Breast epithelium (tissue), 4 donors: ENCODE data around the gene HACE1. TPM values are rescaled to one million over a fixed set of nuclear protein-coding genes. Genes with fewer than 3 reads are reported as not detected.

Experiments used
- DNase-seq, 2 donors: peaks; one replicate each; pipeline ENCODE4 v3.0.0-alpha.2; 2019; ENCODE audit warnings: low spot score in 2 of 2
- H3K27ac ChIP-seq, 2 donors: fragments of 200-600 bp; sonication (generic) in 1 of 2; one replicate each; pipeline ENCODE4 v1.5.1; 2016 to 2019; ENCODE audit warnings: mild to moderate bottlenecking in 1 of 2
- H3K27me3 ChIP-seq, 2 donors: fragments of 200-600 bp; sonication (generic) in 1 of 2; one replicate each; pipeline versions ENCODE4 v1.5.1 to v1.6.0; 2017 to 2019; ENCODE audit warnings: control low read depth in 1 of 2, mild to moderate bottlenecking in 1 of 2
- H3K36me3 ChIP-seq: fragments of 200-600 bp; one replicate; pipeline ENCODE4 v1.5.1; 2019
- H3K4me1 ChIP-seq, 2 donors: fragments of 200-600 bp; sonication (generic); one replicate each; pipeline ENCODE4 v1.5.1; 2016 to 2019; ENCODE audit warnings: control low read depth in 1 of 2
- H3K4me3 ChIP-seq, 3 donors: fragments of 200-600 bp; sonication (generic); 1 replicate in 2 of 3; 2 replicates in 1 of 3; pipeline ENCODE4 v1.5.1; 2016 to 2019; ENCODE audit warnings: mild to moderate bottlenecking in 3 of 3, moderate library complexity in 2 of 3
- H3K9me3 ChIP-seq, 2 donors: fragments of 200-600 bp; sonication (generic) in 1 of 2; one replicate each; pipeline ENCODE4 v1.5.1; 2016 to 2019; ENCODE audit warnings: control low read depth in 1 of 2
- POLR2A ChIP-seq: fragments of 450-650 bp; IDR thresholded peaks from one replicate; pipeline ENCODE4 v1.6.1; 2016; ENCODE audit warnings: antibody characterized with exemption, mild to moderate bottlenecking, moderate library complexity
- POLR2AphosphoS5 ChIP-seq, 3 donors: sonication (generic); formaldehyde crosslinking; IDR thresholded peaks; one replicate each; pipeline ENCODE4 v1.6.1; 2017; ENCODE audit warnings: antibody characterized with exemption in 3 of 3
- intact Hi-C: fragments of 100-400 bp; cut with DNase I; formaldehyde crosslinking; loops from one replicate; pipeline ENCODE4 v1.15.1; 2023; ENCODE audit warnings: low total_unique reads
- total RNA-seq, 3 donors: library from RNA; depleted of rRNA; stranded (reverse); fragments of >200 nt; gene quantifications; one replicate each; pipeline ENCODE4 v1.1.0, GENCODE V29; 2016
- TF ChIP-seq, protein P1 (sequence below), 3 donors: fragments of 450-650 bp; IDR thresholded peaks; one replicate each; pipeline ENCODE4 v1.5.1; 2016 to 2017; ENCODE audit warnings: antibody characterized with exemption in 3 of 3, mild to moderate bottlenecking in 3 of 3, moderate library complexity in 3 of 3

Gene HACE1
- total RNA-seq, 3 donors from 2014 or later, result 20.2 to 33.4 (median 27.2) TPM

DNA sequence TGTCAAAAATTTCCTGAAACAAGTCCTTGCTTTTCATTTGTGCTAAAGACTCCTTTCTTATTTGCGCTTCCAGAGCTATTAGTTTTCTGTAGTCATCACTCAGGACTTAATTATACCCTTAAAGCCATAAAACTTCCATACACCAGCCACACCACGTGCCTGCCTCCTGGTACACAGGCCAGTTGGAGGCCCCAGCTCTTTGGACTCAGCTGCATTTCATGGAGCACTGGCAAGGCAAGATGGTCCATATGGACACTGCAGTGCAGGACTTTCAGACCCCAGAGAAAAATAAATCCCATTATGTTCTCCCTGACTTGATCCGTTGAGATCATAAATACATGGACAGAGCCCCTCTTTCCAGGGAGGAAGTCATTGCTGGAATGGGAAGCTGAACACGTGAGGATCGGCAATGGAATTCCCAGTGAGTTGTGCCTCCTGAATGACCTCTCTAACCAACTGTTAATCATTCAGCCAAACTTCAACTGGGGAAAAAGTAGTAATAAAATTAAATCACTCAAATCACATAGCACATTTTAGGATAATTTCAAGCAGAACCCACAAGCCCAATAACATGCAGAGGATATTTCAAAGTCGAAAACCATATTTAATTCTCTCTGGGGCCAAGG is 173.1 kb downstream of the HACE1 start:
- TF ChIP-seq, protein P1, sequence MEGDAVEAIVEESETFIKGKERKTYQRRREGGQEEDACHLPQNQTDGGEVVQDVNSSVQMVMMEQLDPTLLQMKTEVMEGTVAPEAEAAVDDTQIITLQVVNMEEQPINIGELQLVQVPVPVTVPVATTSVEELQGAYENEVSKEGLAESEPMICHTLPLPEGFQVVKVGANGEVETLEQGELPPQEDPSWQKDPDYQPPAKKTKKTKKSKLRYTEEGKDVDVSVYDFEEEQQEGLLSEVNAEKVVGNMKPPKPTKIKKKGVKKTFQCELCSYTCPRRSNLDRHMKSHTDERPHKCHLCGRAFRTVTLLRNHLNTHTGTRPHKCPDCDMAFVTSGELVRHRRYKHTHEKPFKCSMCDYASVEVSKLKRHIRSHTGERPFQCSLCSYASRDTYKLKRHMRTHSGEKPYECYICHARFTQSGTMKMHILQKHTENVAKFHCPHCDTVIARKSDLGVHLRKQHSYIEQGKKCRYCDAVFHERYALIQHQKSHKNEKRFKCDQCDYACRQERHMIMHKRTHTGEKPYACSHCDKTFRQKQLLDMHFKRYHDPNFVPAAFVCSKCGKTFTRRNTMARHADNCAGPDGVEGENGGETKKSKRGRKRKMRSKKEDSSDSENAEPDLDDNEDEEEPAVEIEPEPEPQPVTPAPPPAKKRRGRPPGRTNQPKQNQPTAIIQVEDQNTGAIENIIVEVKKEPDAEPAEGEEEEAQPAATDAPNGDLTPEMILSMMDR (IDR thresholded peaks at IDR 0.05), result no peak
- TF ChIP-seq POLR2A (no peak), POLR2AphosphoS5 (IDR thresholded peaks at IDR 0.05) (no peak)
- H3K9me3 ChIP-seq, result no peaks in the 10 kb centered on the region
- H3K4me3 ChIP-seq, result no peak overlapping the region
- no peaks in the 10 kb centered on the region for H3K4me1 ChIP-seq
- intact Hi-C loops, result no loop called here
- no peak for DNase-seq
- H3K27ac ChIP-seq, result no peak overlapping the region
- no peaks in the 10 kb centered on the region for H3K27me3 ChIP-seq
- no peaks in the 10 kb centered on the region for H3K36me3 ChIP-seq

DNA sequence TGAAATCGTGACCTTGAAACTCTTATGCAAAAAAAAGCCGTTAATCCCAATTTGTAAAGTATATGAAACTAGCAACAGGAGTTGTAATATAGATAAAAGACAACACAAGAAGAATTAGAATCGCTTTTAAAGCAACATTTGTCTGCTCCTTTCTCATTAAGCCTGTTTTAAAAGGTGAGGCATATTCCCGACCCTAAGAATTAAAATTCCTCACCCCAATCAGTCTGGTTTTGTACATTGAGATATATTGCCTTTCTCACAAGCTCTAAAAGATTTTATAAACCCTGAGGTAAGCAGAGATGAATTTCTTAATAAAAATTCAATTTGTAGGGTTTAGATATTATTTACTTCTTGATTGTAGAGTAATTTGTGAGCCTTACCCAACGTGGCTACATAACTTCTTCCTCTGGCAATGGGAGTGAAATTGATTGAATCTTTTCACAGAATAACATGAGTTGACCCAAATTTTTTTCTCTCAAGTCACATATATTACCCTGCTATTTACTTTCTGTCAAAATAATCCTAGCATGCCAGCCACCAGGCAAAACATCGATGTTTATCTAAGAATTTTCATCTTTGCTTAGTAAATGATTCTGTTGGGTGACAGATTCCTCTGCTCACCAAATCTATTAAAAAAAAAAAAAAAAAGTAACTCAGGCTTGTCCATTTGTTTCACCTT is 173.7 kb downstream of the HACE1 start:
- intact Hi-C loops, result no loop called here
- no peaks in the 10 kb centered on the region for H3K9me3 ChIP-seq
- H3K27ac ChIP-seq, result no peak overlapping the region
- no peaks in the 10 kb centered on the region for H3K27me3 ChIP-seq
- no peak for DNase-seq
- no peak overlapping the region for H3K4me3 ChIP-seq
- H3K36me3 ChIP-seq, result no peaks in the 10 kb centered on the region
- no peaks in the 10 kb centered on the region for H3K4me1 ChIP-seq
- no peak for TF ChIP-seq POLR2A
- no peak for TF ChIP-seq POLR2AphosphoS5 (IDR thresholded peaks at IDR 0.05)
- TF ChIP-seq, protein P1 (IDR thresholded peaks at IDR 0.05), result no peak

DNA sequence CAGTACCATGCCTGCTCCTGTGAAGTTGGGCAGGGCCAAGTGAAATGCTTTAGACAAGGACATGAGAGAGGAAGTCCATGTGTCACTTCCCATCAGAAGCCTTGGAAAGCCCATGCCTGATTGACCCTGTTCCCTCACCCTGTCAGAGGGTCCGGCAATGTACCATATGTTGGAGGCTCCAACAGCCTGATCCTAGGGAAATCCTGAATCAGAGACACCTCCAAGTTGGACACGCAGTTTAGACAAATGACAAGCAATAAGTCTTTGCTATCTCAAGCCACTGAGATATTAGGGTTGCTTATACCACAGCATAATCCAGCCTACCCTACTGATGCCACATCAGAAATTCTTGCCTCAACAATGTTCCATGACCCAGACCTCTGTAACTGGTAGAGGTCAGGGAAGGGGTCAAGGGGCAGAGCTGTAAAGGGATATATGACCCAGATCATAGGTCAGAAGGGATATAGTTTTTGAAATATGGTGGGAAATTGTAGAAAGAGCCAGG is 174.8 kb downstream of the HACE1 start:
- DNase-seq, result no peak
- no peaks in the 10 kb centered on the region for H3K27me3 ChIP-seq
- no peak overlapping the region for H3K4me3 ChIP-seq
- no peak overlapping the region for H3K27ac ChIP-seq
- H3K36me3 ChIP-seq, result no peaks in the 10 kb centered on the region
- no peaks in the 10 kb centered on the region for H3K4me1 ChIP-seq
- no peak for TF ChIP-seq POLR2A
- no peak for TF ChIP-seq POLR2AphosphoS5 (IDR thresholded peaks at IDR 0.05)
- TF ChIP-seq, protein P1 (IDR thresholded peaks at IDR 0.05), result no peak
- H3K9me3 ChIP-seq, result no peaks in the 10 kb centered on the region
- intact Hi-C loops, result no loop called here

DNA sequence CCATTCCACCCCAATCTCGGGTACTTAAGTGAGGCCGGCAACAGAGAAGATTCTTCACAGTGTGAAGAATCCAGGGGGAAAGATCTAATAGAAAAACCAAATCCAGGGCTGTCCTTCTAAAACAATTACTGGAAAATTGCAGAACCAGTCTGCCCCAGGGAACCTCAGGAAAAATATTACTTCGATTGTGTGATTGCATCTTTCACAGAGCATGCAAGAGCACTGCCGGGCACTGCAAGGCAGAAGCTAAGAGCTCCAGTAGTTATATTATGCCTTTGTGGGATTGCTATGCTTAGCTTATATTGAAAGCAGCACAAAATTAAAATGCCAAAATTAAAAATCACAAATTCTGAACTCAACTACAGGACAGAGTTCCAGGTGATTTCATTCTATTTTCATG is 175.9 kb downstream of the HACE1 start:
- Histone ChIP-seq H3K27me3 (no peaks in the 10 kb centered on the region), H3K36me3 (no peaks in the 10 kb centered on the region), H3K4me3 (no peak overlapping the region), H3K27ac (no peak overlapping the region), H3K4me1 (no peaks in the 10 kb centered on the region), H3K9me3 (peaks cover 0 to 2% of the 10 kb centered on the region in 2 donors)
- intact Hi-C loops, result no loop called here
- no peak for DNase-seq
- TF ChIP-seq, protein P1 (IDR thresholded peaks at IDR 0.05), result no peak
- no peak for TF ChIP-seq POLR2A
- TF ChIP-seq POLR2AphosphoS5 (IDR thresholded peaks at IDR 0.05), result no peak
